ENCODE results near the gene MPPED2. TPM values are rescaled to one million over a fixed set of nuclear protein-coding genes. Genes with fewer than 3 reads are reported as not detected.

MPPED2 gene
- total RNA-seq, 1 donor from 2014 or later: 1.6 TPM

DNA sequence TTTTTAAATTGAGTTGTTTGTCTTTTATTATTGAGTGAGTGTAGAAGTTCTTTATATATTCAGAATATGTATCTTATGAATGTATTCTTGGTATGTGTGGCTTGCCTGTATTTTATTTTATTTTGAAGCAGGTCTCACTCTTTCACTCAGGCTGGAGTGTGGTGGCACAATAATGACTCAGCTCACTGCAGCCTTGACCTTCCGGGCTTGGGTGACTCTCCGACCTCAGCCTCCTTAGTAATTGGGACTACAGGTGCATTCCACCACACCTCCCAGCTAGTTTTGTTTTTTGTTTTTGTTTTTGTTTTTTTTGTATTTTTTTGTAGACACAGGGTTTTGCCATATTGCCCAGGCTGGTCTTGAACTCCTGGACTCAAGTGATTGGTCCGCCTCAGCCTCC is 24.5 kb upstream of the MPPED2 start:
- no peak for FAIRE-seq
- Histone ChIP-seq H3K4me2 (ENCODE audit: low read length) (no peak overlapping the region), H4K20me1 (ENCODE audit: insufficient read depth, low read length) (no peaks in the 10 kb centered on the region), H3K4me1 (ENCODE audit: insufficient read depth, low read length) (no peaks in the 10 kb centered on the region), H3K9ac (ENCODE audit: low read length) (no peak overlapping the region), H3K79me2 (ENCODE audit: insufficient read depth, low read length) (no peaks in the 10 kb centered on the region), H3K36me3 (ENCODE audit: insufficient read depth, low read length) (no peaks in the 10 kb centered on the region), H2AFZ (ENCODE audit: low read depth, low read length) (no peak overlapping the region), H3K4me3 (ENCODE audit: insufficient read depth, low read depth, low read length) (no peak overlapping the region), H3K27me3 (ENCODE audit: insufficient read depth, low read length) (no peaks in the 10 kb centered on the region), H3K27ac (ENCODE audit: low read depth, low read length) (no peak overlapping the region), H3K9me3 (ENCODE audit: insufficient read depth, low read depth, low read length) (no peaks in the 10 kb centered on the region)
- H3K27me3 Mint-ChIP-seq (ENCODE audit: low read depth, unreplicated experiment): no peaks in the 10 kb centered on the region
- H3K27ac Mint-ChIP-seq (ENCODE audit: unreplicated experiment): no peak overlapping the region
- H3K36me3 Mint-ChIP-seq (ENCODE audit: low read depth, unreplicated experiment): no peaks in the 10 kb centered on the region
- no peak for TF ChIP-seq EZH2 (IDR thresholded peaks at IDR 0.05; ENCODE audit: insufficient read depth, low read length)
- TF ChIP-seq, protein P1, sequence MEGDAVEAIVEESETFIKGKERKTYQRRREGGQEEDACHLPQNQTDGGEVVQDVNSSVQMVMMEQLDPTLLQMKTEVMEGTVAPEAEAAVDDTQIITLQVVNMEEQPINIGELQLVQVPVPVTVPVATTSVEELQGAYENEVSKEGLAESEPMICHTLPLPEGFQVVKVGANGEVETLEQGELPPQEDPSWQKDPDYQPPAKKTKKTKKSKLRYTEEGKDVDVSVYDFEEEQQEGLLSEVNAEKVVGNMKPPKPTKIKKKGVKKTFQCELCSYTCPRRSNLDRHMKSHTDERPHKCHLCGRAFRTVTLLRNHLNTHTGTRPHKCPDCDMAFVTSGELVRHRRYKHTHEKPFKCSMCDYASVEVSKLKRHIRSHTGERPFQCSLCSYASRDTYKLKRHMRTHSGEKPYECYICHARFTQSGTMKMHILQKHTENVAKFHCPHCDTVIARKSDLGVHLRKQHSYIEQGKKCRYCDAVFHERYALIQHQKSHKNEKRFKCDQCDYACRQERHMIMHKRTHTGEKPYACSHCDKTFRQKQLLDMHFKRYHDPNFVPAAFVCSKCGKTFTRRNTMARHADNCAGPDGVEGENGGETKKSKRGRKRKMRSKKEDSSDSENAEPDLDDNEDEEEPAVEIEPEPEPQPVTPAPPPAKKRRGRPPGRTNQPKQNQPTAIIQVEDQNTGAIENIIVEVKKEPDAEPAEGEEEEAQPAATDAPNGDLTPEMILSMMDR (IDR thresholded peaks at IDR 0.05; ENCODE audit: insufficient read depth, low read depth, low read length): no peak
- no peaks in the 10 kb centered on the region for H3K4me1 Mint-ChIP-seq (ENCODE audit: low read depth, unreplicated experiment)
- DNase-seq (ENCODE audit: low read depth): no peak
- no peaks in the 10 kb centered on the region for H3K9me3 Mint-ChIP-seq (ENCODE audit: unreplicated experiment)
- H3K4me3 Mint-ChIP-seq (ENCODE audit: unreplicated experiment): no peak overlapping the region

DNA sequence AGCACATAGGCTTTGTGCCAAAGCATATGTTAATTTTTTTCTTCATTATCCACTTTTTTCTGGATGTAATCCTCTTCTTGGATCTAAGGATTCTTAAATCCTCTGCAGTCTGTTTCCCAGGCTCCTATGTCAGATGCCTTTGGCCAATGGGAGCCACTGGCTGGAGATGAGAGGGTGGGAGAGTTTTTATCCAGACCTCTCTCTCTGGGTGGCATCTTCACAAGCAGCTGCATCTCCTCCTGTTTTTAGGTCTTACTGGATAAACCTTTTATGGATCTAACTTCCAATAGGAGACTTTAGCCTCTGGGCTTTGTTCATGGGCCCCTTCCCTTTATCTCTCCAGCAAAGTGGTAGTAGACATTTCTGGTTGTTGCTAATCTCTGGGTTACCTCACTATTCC is 22.4 kb upstream of the MPPED2 start:
- H3K4me1 ChIP-seq (ENCODE audit: insufficient read depth, low read length): no peaks in the 10 kb centered on the region
- no peak overlapping the region for H3K4me2 ChIP-seq (ENCODE audit: low read length)
- no peaks in the 10 kb centered on the region for H4K20me1 ChIP-seq (ENCODE audit: insufficient read depth, low read length)
- FAIRE-seq: no peak
- H3K9ac ChIP-seq (ENCODE audit: low read length): no peak overlapping the region
- H3K27me3 ChIP-seq (ENCODE audit: insufficient read depth, low read length): no peaks in the 10 kb centered on the region
- Mint-ChIP-seq H3K4me3 (ENCODE audit: unreplicated experiment) (no peak overlapping the region), H3K27ac (ENCODE audit: unreplicated experiment) (no peak overlapping the region), H3K27me3 (ENCODE audit: low read depth, unreplicated experiment) (no peaks in the 10 kb centered on the region), H3K4me1 (ENCODE audit: low read depth, unreplicated experiment) (no peaks in the 10 kb centered on the region), H3K36me3 (ENCODE audit: low read depth, unreplicated experiment) (no peaks in the 10 kb centered on the region), H3K9me3 (ENCODE audit: unreplicated experiment) (no peaks in the 10 kb centered on the region)
- no peak for DNase-seq (ENCODE audit: low read depth)
- no peaks in the 10 kb centered on the region for H3K9me3 ChIP-seq (ENCODE audit: insufficient read depth, low read depth, low read length)
- H3K36me3 ChIP-seq (ENCODE audit: insufficient read depth, low read length): no peaks in the 10 kb centered on the region
- TF ChIP-seq, protein P1 (IDR thresholded peaks at IDR 0.05; ENCODE audit: insufficient read depth, low read depth, low read length): no peak
- no peak for TF ChIP-seq EZH2 (IDR thresholded peaks at IDR 0.05; ENCODE audit: insufficient read depth, low read length)
- no peak overlapping the region for H3K4me3 ChIP-seq (ENCODE audit: insufficient read depth, low read depth, low read length)
- no peak overlapping the region for H3K27ac ChIP-seq (ENCODE audit: low read depth, low read length)
- no peak overlapping the region for H2AFZ ChIP-seq (ENCODE audit: low read depth, low read length)
- H3K79me2 ChIP-seq (ENCODE audit: insufficient read depth, low read length): no peaks in the 10 kb centered on the region

DNA sequence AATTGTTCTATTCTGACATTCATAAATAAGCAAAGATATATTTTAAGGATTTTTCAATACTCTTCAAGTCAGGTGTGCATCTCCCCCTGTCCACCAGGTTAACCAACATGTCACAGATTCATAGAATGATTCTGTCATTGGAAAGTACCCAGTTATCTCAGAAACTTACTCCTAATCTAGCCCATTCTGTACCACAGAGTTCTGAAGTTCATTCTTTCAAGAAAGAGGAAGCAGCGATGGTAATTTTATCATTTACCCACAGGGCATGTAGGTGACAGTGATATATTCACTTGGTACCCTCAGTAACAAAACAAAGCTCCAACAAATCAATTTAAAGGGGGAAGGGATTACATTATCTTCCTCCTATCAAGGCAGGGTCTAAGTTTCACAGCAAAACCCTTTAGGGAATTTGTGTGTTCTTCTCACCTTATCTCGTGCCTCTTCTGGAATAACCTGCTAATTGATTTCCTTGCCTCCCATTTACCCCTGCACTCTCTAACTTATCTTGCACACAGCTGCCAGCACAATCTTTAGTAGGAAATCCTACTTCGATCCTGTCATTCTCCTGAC is 19.0 kb upstream of the MPPED2 start:
- H3K36me3 ChIP-seq (ENCODE audit: insufficient read depth, low read length): no peaks in the 10 kb centered on the region
- TF ChIP-seq, protein P1 (IDR thresholded peaks at IDR 0.05; ENCODE audit: insufficient read depth, low read depth, low read length): no peak
- TF ChIP-seq EZH2 (IDR thresholded peaks at IDR 0.05; ENCODE audit: insufficient read depth, low read length): no peak
- FAIRE-seq: no peak

More for the DNA sequence above, 19.0 kb upstream of the MPPED2 start:
- H2AFZ ChIP-seq (ENCODE audit: low read depth, low read length): no peak overlapping the region
- Mint-ChIP-seq H3K4me1 (ENCODE audit: low read depth, unreplicated experiment) (no peaks in the 10 kb centered on the region), H3K27ac (ENCODE audit: unreplicated experiment) (no peak overlapping the region), H3K4me3 (ENCODE audit: unreplicated experiment) (no peak overlapping the region), H3K9me3 (ENCODE audit: unreplicated experiment) (no peaks in the 10 kb centered on the region), H3K27me3 (ENCODE audit: low read depth, unreplicated experiment) (no peaks in the 10 kb centered on the region), H3K36me3 (ENCODE audit: low read depth, unreplicated experiment) (no peaks in the 10 kb centered on the region)
- H3K4me1 ChIP-seq (ENCODE audit: insufficient read depth, low read length): no peaks in the 10 kb centered on the region
- no peaks in the 10 kb centered on the region for H4K20me1 ChIP-seq (ENCODE audit: insufficient read depth, low read length)
- DNase-seq (ENCODE audit: low read depth): no peak
- no peaks in the 10 kb centered on the region for H3K9me3 ChIP-seq (ENCODE audit: insufficient read depth, low read depth, low read length)
- H3K27ac ChIP-seq (ENCODE audit: low read depth, low read length): no peak overlapping the region
- H3K4me2 ChIP-seq (ENCODE audit: low read length): no peak overlapping the region
- no peaks in the 10 kb centered on the region for H3K79me2 ChIP-seq (ENCODE audit: insufficient read depth, low read length)
- H3K4me3 ChIP-seq (ENCODE audit: insufficient read depth, low read depth, low read length): no peak overlapping the region
- no peak overlapping the region for H3K9ac ChIP-seq (ENCODE audit: low read length)
- no peaks in the 10 kb centered on the region for H3K27me3 ChIP-seq (ENCODE audit: insufficient read depth, low read length)
